Renal cortical epithelial cell (primary cell): ENCODE measurements around the gene NKAIN2. TPM values are rescaled to one million over a fixed set of nuclear protein-coding genes. Genes with fewer than 3 reads are reported as not detected.
"Not testable (repeated sequence)": the region's sequence is repeated elsewhere in the genome, so short reads cannot be mapped to it uniquely, and the experiment has no call there.

ENCODE experiments used
- DNase-seq: peaks from one replicate; pipeline ENCODE4 v3.0.0-alpha.2; 2011; ENCODE audit warnings: low read depth
- total RNA-seq: library from RNA; depleted of rRNA; stranded (reverse); fragments of >200 nt; gene quantifications from 2 replicates; pipeline ENCODE4 v1.2.3, GENCODE V29; 2014

The NKAIN2 gene
- total RNA-seq, 1 donor from 2014 or later = not detected

GRCh38 chr6:124433387-124434160, 629.9 kb downstream of the NKAIN2 start:
- no peak for DNase-seq

GRCh38 chr6:124434421-124434820, 630.8 kb downstream of the NKAIN2 start:
- DNase-seq = no peak

GRCh38 chr6:124436803-124437202, 633.1 kb downstream of the NKAIN2 start:
- DNase-seq = no peak

GRCh38 chr6:124438546-124439065, 634.9 kb downstream of the NKAIN2 start:
- no peak for DNase-seq

- peak; percentile 32 for DNase-seq
Observed at GRCh38 chr6:124441450-124441849, 637.8 kb downstream of the NKAIN2 start.

GRCh38 chr6:124443541-124443940, 639.9 kb downstream of the NKAIN2 start:
- no peak for DNase-seq

GRCh38 chr6:124445581-124445980, 641.9 kb downstream of the NKAIN2 start:
- DNase-seq = no peak

GRCh38 chr6:124446961-124447360, 643.3 kb downstream of the NKAIN2 start:
- DNase-seq = no peak

GRCh38 chr6:124459268-124459667, 655.6 kb downstream of the NKAIN2 start:
- no peak for DNase-seq

- DNase-seq = no peak
Observed at GRCh38 chr6:124462750-124463149, 659.1 kb downstream of the NKAIN2 start.

GRCh38 chr6:124463271-124463670, 659.6 kb downstream of the NKAIN2 start:
- DNase-seq = no peak

- DNase-seq = not testable (repeated sequence)
Observed at GRCh38 chr6:124464600-124464999, 660.9 kb downstream of the NKAIN2 start.

GRCh38 chr6:124466949-124467348, 663.3 kb downstream of the NKAIN2 start:
- no peak for DNase-seq

GRCh38 chr6:124467366-124467765, 663.7 kb downstream of the NKAIN2 start:
- no peak for DNase-seq

- no peak for DNase-seq
Observed at GRCh38 chr6:124470803-124471202, 667.1 kb downstream of the NKAIN2 start.

GRCh38 chr6:124475176-124475575, 671.5 kb downstream of the NKAIN2 start:
- no peak for DNase-seq

- no peak for DNase-seq
Observed at GRCh38 chr6:124478906-124479305, 675.2 kb downstream of the NKAIN2 start.

- DNase-seq = peak; percentile 83
Observed at GRCh38 chr6:124479991-124480430, 676.3 kb downstream of the NKAIN2 start.

- DNase-seq = no peak
Observed at GRCh38 chr6:124482071-124482491, 678.4 kb downstream of the NKAIN2 start.

GRCh38 chr6:124487623-124488431, 684.2 kb downstream of the NKAIN2 start:
- DNase-seq = peak; percentile 96

GRCh38 chr6:124490122-124490521, 686.5 kb downstream of the NKAIN2 start:
- DNase-seq = peak; percentile 94

- DNase-seq = no peak
Observed at GRCh38 chr6:124493259-124493658, 689.6 kb downstream of the NKAIN2 start.
